Psoas muscle (tissue), 8 donors: Measurements from ENCODE around the gene PHTF1. TPM values are rescaled to one million over a fixed set of nuclear protein-coding genes. Genes with fewer than 3 reads are reported as not detected.

Source experiments
- ATAC-seq, 4 donors: fragments of 200-7000 bp; cut with Tn5 transposase; one replicate each; pipeline ENCODE4 v1.9.1; 2020; ENCODE audit warnings: moderate library complexity in 3 of 4, mild to moderate bottlenecking in 2 of 4
- DNase-seq, 2 donors: peaks; one replicate each; pipeline ENCODE4 v3.0.0-alpha.2; 2020
- H3K27ac ChIP-seq: fragments of 200-600 bp; one replicate; pipeline ENCODE4 v1.8.0; 2022
- H3K27me3 ChIP-seq, 3 donors: fragments of 200-600 bp in 1 of 3; one replicate each; pipeline versions ENCODE4 v1.6.1 to v1.8.0; 2013 to 2022; ENCODE audit warnings: low read length in 2 of 3, mild to moderate bottlenecking in 2 of 3, moderate library complexity in 1 of 3; ENCODE audit not compliant: insufficient read depth in 3 of 3
- H3K36me3 ChIP-seq, 2 donors: fragments of 200-600 bp in 1 of 2; one replicate each; pipeline versions ENCODE4 v1.6.1 to v1.8.0; 2013 to 2022; ENCODE audit warnings: low read depth in 1 of 2, mild to moderate bottlenecking in 1 of 2, moderate library complexity in 1 of 2; ENCODE audit not compliant: insufficient read depth in 1 of 2
- H3K4me1 ChIP-seq: fragments of 200-600 bp; one replicate; pipeline ENCODE4 v1.8.0; 2022
- H3K4me3 ChIP-seq: fragments of 200-600 bp; one replicate; pipeline ENCODE4 v1.8.0; 2022; ENCODE audit warnings: mild to moderate bottlenecking
- H3K9me3 ChIP-seq: fragments of 200-600 bp; one replicate; pipeline ENCODE4 v1.8.0; 2022
- CTCF ChIP-seq: fragments of 200-600 bp; IDR thresholded peaks from one replicate; pipeline ENCODE4 v1.8.0; 2022; ENCODE audit warnings: antibody characterized with exemption
- WGBS, 3 donors: extraction: QIAGEN DNeasy Blood & Tissue Kit; methylation state at CpG; one replicate each; pipeline versions ENCODE4 v1.1.6 to v1.1.7; 2013; 5-methylcytosine and 5-hydroxymethylcytosine counted together
- intact Hi-C, 2 donors: fragments of 100-400 bp; cut with DNase I; formaldehyde crosslinking; loops; one replicate each; pipeline versions ENCODE4 v1.11.0 to v1.14.2; 2022
- polyA plus RNA-seq, 3 donors: library from polyadenylated mRNA; stranded (reverse); fragments of 200-250 nt; gene quantifications; one replicate each; pipeline ENCODE4 v1.2.3, GENCODE V29; 2013
- total RNA-seq, 4 donors: library from RNA; stranded (reverse); fragmentation: NEBNext Ultra II Directional in 2 of 4; extraction: Animal tissue kit (Norgen Biotek cat#: 25700) in 2 of 4; gene quantifications; one replicate each; pipeline versions ENCODE4 v1.2.1 to v1.2.4, GENCODE V29; 2021 to 2023
- donor health status: healthy with polysubstance abuse.
- donor health status: DM: no; HTN: no; CAD: no; lungs with moderate emphysema.
- donor health status: Bipolar disorder and iron deficiency.
- donor health status: healthy.
- donor health status: DM: yes; HTN: yes; CAD: no.
- donor health status: DM: no; HTN: no; CAD: no.
- donor health status: DM: no; HTN: no; CAD: no.
- donor health status: DM: yes; HTN: yes; CAD: no.

PHTF1 gene
- total and polyA plus RNA-seq, 7 donors, result 6.0 to 14.0 (median 9.4) TPM

DNA sequence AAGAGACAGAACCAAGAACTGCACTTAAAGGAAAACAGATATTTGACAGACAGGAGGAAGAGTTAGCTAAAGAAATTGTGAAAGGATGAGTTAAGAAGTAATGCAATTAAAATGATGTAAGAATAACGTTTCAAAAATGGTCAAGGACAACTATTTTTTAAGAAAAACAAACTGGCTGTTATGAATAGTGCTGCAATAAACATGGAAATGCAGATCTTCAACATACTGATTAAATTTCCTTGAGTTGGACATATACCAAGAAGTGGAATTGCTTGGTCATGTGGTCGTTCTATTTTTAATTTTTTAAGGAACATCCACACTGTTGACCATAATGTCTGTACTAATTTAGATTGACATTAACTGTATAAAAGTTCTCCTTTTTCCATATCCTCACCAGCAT, 23.1 kb upstream of the PHTF1 start:
- Histone ChIP-seq H3K9me3 (no peaks in the 10 kb centered on the region), H3K27me3 (no peaks in the 10 kb centered on the region), H3K27ac (peak overlapping the region; percentile 83), H3K36me3 (no peaks in the 10 kb centered on the region), H3K4me1 (peaks cover 81% of the 10 kb centered on the region), H3K4me3 (peak overlapping the region; percentile 37)
- peak in 1 of 4 donors; percentile 22 for ATAC-seq
- TF ChIP-seq CTCF, result no peak
- intact Hi-C loops, result loop anchor here in 1 of 2 donors (1.0 kb wide), 1 partner anchor 23 kb away; the partner anchor contains the start of gene PHTF1
- 1 to 8% (median 5%) methylated on average over 2 of the region's 2 CpGs for WGBS, 3 donors
- DNase-seq, result no peak

DNA sequence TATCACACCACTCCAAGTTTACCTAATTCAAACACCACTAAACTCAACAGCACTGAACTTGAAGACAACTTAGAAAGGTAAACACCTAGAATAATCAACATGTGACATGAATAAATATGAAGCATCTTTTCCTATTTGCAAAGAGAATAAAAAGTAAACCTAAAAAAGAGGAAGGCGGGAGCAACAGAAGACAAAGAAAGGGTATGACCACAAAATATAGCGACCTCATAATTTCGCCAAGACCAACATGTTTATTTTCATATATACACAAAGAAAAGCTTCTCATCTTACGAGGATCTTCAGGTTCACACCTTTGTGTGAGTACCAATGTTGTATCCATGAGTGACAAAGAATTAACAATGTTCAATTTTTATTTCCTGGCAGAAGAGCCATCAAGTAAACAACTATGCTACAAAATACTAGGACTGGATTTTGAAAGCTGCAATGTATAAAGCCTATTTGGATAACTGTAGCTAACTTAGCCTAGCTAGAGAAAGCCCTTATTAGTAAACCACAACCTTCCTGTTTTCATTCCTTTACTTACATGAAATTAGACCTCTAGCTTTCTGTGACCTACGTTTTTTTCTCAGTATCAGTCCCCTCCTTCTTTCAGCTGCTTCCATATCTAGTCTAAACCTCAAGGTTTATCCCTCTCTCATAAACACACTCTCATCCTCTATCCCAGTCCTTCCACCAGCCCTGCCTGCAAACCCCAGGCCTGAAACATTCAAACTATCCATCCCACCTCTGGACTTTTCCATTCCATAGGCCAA, 21.3 kb upstream of the PHTF1 start:
- Histone ChIP-seq H3K27ac (peak overlapping the region; percentile 83), H3K4me3 (no peak overlapping the region), H3K27me3 (no peaks in the 10 kb centered on the region), H3K9me3 (no peaks in the 10 kb centered on the region), H3K4me1 (peaks cover 65% of the 10 kb centered on the region), H3K36me3 (peaks cover 0 to 18% of the 10 kb centered on the region in 2 donors)
- intact Hi-C loops, result no loop called here
- no peak for ATAC-seq
- no peak for DNase-seq
- 82 to 87% (median 87%) methylated on average over 5 of the region's 5 CpGs for WGBS, 3 donors
- no peak for TF ChIP-seq CTCF

DNA sequence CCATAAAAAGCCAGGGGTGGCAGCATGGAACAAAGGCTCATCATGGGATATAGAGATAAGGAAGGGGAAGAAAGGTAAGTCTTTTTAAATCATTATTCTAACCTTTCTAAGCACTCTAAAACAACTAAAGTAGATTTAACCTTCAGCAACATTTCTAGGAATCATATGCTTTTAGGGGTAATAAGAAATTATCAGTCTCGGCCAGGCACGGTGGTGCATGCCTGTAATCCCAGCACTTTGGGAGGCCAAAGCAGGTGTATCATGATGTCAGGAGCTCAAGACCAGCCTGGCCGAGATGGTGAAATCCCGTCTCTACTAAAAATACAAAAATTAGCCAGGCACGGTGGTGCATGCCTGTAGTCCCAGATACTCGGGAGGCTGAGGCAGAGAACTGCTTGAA, 20.3 kb upstream of the PHTF1 start:
- ATAC-seq (no peak), DNase-seq (no peak)
- Histone ChIP-seq H3K4me1 (peaks cover 55% of the 10 kb centered on the region), H3K36me3 (peaks cover 0 to 27% of the 10 kb centered on the region in 2 donors), H3K27ac (peak overlapping the region; percentile 83), H3K4me3 (no peak overlapping the region), H3K27me3 (no peaks in the 10 kb centered on the region), H3K9me3 (no peaks in the 10 kb centered on the region)
- no peak for TF ChIP-seq CTCF
- 65 to 92% (median 72%) methylated on average over 6 of the region's 6 CpGs for WGBS, 3 donors
- intact Hi-C loops, result no loop called here

- DNase-seq (no peak), ATAC-seq (no peak)
- peaks cover 0 to 43% of the 10 kb centered on the region in 2 donors for H3K36me3 ChIP-seq
- peaks cover 35% of the 10 kb centered on the region for H3K4me1 ChIP-seq
- intact Hi-C loops, result no loop called here
- 86 to 90% (median 88%) methylated on average over 4 of the region's 4 CpGs for WGBS, 3 donors
- no peak for TF ChIP-seq CTCF
- no peak overlapping the region for H3K27ac ChIP-seq
- H3K27me3 ChIP-seq, result no peaks in the 10 kb centered on the region
- no peaks in the 10 kb centered on the region for H3K9me3 ChIP-seq
- H3K4me3 ChIP-seq, result no peak overlapping the region
Measured at GRCh38 chr1:113777561-113777960, 18.3 kb upstream of the PHTF1 start.

DNA sequence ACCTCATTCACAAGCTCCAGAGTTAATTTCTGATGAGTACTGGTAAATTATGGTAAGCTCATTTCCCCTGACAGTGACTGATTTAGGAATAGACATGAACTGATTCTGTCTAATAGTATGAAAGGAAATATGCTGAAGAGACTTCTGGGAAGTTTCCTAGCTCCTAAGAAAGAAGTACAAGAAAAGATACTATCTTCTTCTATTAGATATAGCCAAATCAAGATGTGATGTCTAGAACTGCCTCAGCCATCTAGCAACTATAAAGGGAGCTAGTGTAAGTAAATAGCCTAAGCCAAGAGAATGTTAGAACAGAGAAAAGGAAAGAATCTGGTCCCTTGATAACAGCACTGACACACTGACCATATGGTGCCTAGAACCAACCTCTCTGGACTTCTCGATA, 10.7 kb upstream of the PHTF1 start:
- DNase-seq, result no peak
- H3K4me1 ChIP-seq, result peaks cover 9% of the 10 kb centered on the region
- TF ChIP-seq CTCF, result no peak
- intact Hi-C loops, result no loop called here
- H3K9me3 ChIP-seq, result no peaks in the 10 kb centered on the region
- no peak overlapping the region for H3K27ac ChIP-seq
- no peaks in the 10 kb centered on the region for H3K27me3 ChIP-seq
- 89 to 93% (median 89%) methylated on average over 1 of the region's 1 CpG for WGBS, 3 donors
- peaks cover 2 to 57% of the 10 kb centered on the region in 2 donors for H3K36me3 ChIP-seq
- no peak overlapping the region for H3K4me3 ChIP-seq
- ATAC-seq, result peak in 1 of 4 donors; percentile 38
